WERI-Rb-1 (cell line): ENCODE data around the gene ZNF697.

ENCODE experiments used
- DNase-seq: peaks from one replicate; pipeline ENCODE4 v3.0.0-alpha.2; 2020
- H3K27ac ChIP-seq: fragments of 250-450 bp; sonication (Bioruptor Pico); 2 replicates; pipeline ENCODE4 v1.5.1; 2020; ENCODE audit warnings: mild to moderate bottlenecking, moderate library complexity
- H3K27me3 ChIP-seq: fragments of 250-450 bp; sonication (Bioruptor Pico); 2 replicates; pipeline ENCODE4 v1.5.1; 2021; ENCODE audit warnings: mild to moderate bottlenecking, low read depth, moderate library complexity; ENCODE audit not compliant: insufficient read depth, severe bottlenecking
- H3K36me3 ChIP-seq: fragments of 250-450 bp; sonication (Bioruptor Pico); 2 replicates; pipeline ENCODE4 v1.5.1; 2020; ENCODE audit warnings: mild to moderate bottlenecking, moderate library complexity
- H3K4me3 ChIP-seq: 2 replicates; pipeline ENCODE4 v1.5.1; 2011; ENCODE audit warnings: low read depth, mild to moderate bottlenecking, control low read depth, low read length
- H3K9me3 ChIP-seq: fragments of 250-450 bp; sonication (Bioruptor Pico); 2 replicates; pipeline ENCODE4 v1.5.1; 2021; ENCODE audit warnings: mild to moderate bottlenecking, moderate library complexity; ENCODE audit not compliant: severe bottlenecking
- CTCF ChIP-seq: IDR thresholded peaks from 2 replicates; pipeline ENCODE4 v1.5.1; 2011; ENCODE audit warnings: low read depth, mild to moderate bottlenecking, control low read depth, inconsistent platforms, low read length

The ZNF697 gene

DNA sequence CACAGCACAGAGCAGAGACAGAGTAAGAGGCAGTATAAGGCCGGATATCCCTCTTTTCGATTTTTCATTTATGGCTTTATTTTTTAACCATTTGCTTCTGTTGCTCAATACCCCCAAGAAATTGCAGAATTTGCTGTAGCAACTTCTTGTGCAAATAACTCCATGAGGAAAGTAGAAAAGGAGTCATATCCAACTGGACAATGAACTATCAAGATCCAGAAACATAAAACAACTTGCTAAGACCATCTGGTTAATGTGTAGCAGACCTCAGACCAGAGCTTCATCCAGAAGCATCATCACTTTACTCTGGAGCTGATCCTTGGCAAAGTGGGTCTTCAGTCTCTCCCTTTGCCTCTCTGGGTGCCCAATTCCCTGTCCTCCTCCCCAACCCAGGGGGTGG, 45.9 kb downstream of the ZNF697 start:
- H3K27ac ChIP-seq: no peak overlapping the region
- no peak for DNase-seq
- no peak for TF ChIP-seq CTCF
- no peaks in the 10 kb centered on the region for H3K9me3 ChIP-seq
- peaks cover 6% of the 10 kb centered on the region for H3K27me3 ChIP-seq
- no peaks in the 10 kb centered on the region for H3K36me3 ChIP-seq
- H3K4me3 ChIP-seq: no peak overlapping the region

DNA sequence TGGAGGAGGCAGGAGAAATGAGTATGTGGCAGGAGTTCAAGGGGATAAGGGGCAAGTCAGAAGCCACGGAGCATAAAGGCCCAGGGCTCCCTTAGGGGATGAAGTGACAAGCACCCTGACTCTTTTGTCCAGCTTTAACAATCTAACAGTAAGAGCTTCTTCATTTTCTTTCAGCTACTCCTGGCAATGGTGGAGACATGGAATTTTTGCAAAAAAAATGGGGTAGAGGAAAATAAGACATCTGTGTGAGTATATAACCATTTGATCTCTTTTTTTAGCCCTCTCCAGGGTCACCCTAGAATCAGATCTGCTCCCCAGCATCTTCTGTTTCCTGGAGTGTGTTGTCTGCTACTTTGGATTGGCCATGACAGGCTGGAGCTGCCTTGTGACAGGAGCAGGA, 47.1 kb downstream of the ZNF697 start:
- Histone ChIP-seq H3K27ac (no peak overlapping the region), H3K27me3 (peaks cover 6% of the 10 kb centered on the region), H3K9me3 (no peaks in the 10 kb centered on the region), H3K36me3 (no peaks in the 10 kb centered on the region), H3K4me3 (no peak overlapping the region)
- no peak for TF ChIP-seq CTCF
- DNase-seq: no peak

DNA sequence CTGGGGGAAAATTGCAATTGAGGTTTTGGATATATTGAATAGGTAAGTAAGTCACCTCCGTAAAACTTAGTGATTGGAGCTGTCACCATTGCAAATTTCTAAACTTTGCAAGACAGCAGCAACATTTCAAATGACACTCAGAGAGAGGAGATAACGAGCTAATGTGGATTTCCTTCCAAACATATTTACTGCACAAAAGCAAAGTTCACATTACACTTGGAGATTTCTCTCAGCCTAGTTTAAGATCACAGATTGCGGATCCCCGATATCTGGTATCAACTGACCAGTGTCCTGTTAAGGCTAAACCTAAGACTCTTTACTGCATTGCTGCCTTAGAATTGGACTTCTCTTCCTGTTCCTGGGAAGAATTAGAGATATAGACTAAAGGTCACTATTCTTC, 47.5 kb downstream of the ZNF697 start:
- DNase-seq: no peak
- Histone ChIP-seq H3K9me3 (no peaks in the 10 kb centered on the region), H3K4me3 (no peak overlapping the region), H3K36me3 (no peaks in the 10 kb centered on the region), H3K27me3 (peaks cover 6% of the 10 kb centered on the region), H3K27ac (no peak overlapping the region)
- TF ChIP-seq CTCF: no peak

GRCh38 chr1:119595606-119596005, 52.5 kb downstream of the ZNF697 start:
- H3K36me3 ChIP-seq: no peaks in the 10 kb centered on the region
- no peak overlapping the region for H3K27ac ChIP-seq
- DNase-seq: no peak
- no peak for TF ChIP-seq CTCF
- peaks cover 2% of the 10 kb centered on the region for H3K27me3 ChIP-seq
- no peaks in the 10 kb centered on the region for H3K9me3 ChIP-seq
- H3K4me3 ChIP-seq: no peak overlapping the region

DNA sequence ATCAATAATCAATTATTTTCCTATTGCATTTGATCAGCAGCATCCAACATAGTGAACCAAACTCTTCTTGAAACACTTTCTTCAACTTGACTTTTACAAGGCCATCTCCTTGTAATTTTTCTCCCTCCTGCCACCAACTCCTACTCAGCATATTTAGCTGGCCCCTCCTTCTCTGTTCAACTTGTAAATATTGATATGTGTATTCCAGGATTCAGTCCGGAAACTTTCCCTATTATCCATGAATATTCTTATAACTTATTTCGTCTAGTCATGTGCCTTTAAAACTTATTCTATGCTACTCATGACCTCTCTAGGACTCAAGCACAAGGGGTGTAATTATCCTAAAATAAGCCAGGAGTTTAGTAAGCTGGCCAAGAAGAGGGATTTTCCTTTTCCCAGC, 52.9 kb downstream of the ZNF697 start:
- Histone ChIP-seq H3K4me3 (no peak overlapping the region), H3K27me3 (peaks cover 2% of the 10 kb centered on the region), H3K27ac (no peak overlapping the region), H3K36me3 (no peaks in the 10 kb centered on the region), H3K9me3 (no peaks in the 10 kb centered on the region)
- DNase-seq: no peak
- TF ChIP-seq CTCF: no peak

GRCh38 chr1:119594376-119594775, 53.7 kb downstream of the ZNF697 start:
- no peaks in the 10 kb centered on the region for H3K36me3 ChIP-seq
- H3K27me3 ChIP-seq: peaks cover 2% of the 10 kb centered on the region
- H3K27ac ChIP-seq: no peak overlapping the region
- no peak for DNase-seq
- H3K9me3 ChIP-seq: no peaks in the 10 kb centered on the region
- H3K4me3 ChIP-seq: no peak overlapping the region
- TF ChIP-seq CTCF: no peak
